Psoas muscle (tissue), 8 donors: ENCODE measurements around the gene ABCC4. TPM values are rescaled to one million over a fixed set of nuclear protein-coding genes. Genes with fewer than 3 reads are reported as not detected.

Experiments used
- ATAC-seq, 4 donors: fragments of 200-7000 bp; cut with Tn5 transposase; one replicate each; pipeline ENCODE4 v1.9.1; 2020; ENCODE audit warnings: moderate library complexity in 3 of 4, mild to moderate bottlenecking in 2 of 4
- DNase-seq, 2 donors: peaks; one replicate each; pipeline ENCODE4 v3.0.0-alpha.2; 2020
- H3K27ac ChIP-seq: fragments of 200-600 bp; one replicate; pipeline ENCODE4 v1.8.0; 2022
- H3K27me3 ChIP-seq, 3 donors: fragments of 200-600 bp in 1 of 3; one replicate each; pipeline versions ENCODE4 v1.6.1 to v1.8.0; 2013 to 2022; ENCODE audit warnings: low read length in 2 of 3, mild to moderate bottlenecking in 2 of 3, moderate library complexity in 1 of 3; ENCODE audit not compliant: insufficient read depth in 3 of 3
- H3K36me3 ChIP-seq, 2 donors: fragments of 200-600 bp in 1 of 2; one replicate each; pipeline versions ENCODE4 v1.6.1 to v1.8.0; 2013 to 2022; ENCODE audit warnings: low read depth in 1 of 2, mild to moderate bottlenecking in 1 of 2, moderate library complexity in 1 of 2; ENCODE audit not compliant: insufficient read depth in 1 of 2
- H3K4me1 ChIP-seq: fragments of 200-600 bp; one replicate; pipeline ENCODE4 v1.8.0; 2022
- H3K4me3 ChIP-seq: fragments of 200-600 bp; one replicate; pipeline ENCODE4 v1.8.0; 2022; ENCODE audit warnings: mild to moderate bottlenecking
- H3K9me3 ChIP-seq: fragments of 200-600 bp; one replicate; pipeline ENCODE4 v1.8.0; 2022
- CTCF ChIP-seq: fragments of 200-600 bp; IDR thresholded peaks from one replicate; pipeline ENCODE4 v1.8.0; 2022; ENCODE audit warnings: antibody characterized with exemption
- WGBS, 3 donors: extraction: QIAGEN DNeasy Blood & Tissue Kit; methylation state at CpG; one replicate each; pipeline versions ENCODE4 v1.1.6 to v1.1.7; 2013; 5-methylcytosine and 5-hydroxymethylcytosine counted together
- intact Hi-C, 2 donors: fragments of 100-400 bp; cut with DNase I; formaldehyde crosslinking; loops; one replicate each; pipeline versions ENCODE4 v1.11.0 to v1.14.2; 2022
- polyA plus RNA-seq, 3 donors: library from polyadenylated mRNA; stranded (reverse); fragments of 200-250 nt; gene quantifications; one replicate each; pipeline ENCODE4 v1.2.3, GENCODE V29; 2013
- total RNA-seq, 4 donors: library from RNA; stranded (reverse); fragmentation: NEBNext Ultra II Directional in 2 of 4; extraction: Animal tissue kit (Norgen Biotek cat#: 25700) in 2 of 4; gene quantifications; one replicate each; pipeline versions ENCODE4 v1.2.1 to v1.2.4, GENCODE V29; 2021 to 2023
- donor health status: healthy with polysubstance abuse.
- donor health status: DM: no; HTN: no; CAD: no; lungs with moderate emphysema.
- donor health status: Bipolar disorder and iron deficiency.
- donor health status: healthy.
- donor health status: DM: yes; HTN: yes; CAD: no.
- donor health status: DM: no; HTN: no; CAD: no.
- donor health status: DM: no; HTN: no; CAD: no.
- donor health status: DM: yes; HTN: yes; CAD: no.

The ABCC4 gene
- total and polyA plus RNA-seq, 7 donors = 2.3 to 25.2 (median 6.1) TPM

- intact Hi-C loops = no loop called here
- no peak for ATAC-seq
Measured at GRCh38 chr13:95235974-95236373, 65.3 kb downstream of the ABCC4 start.

GRCh38 chr13:95235199-95235756 is 66.0 kb downstream of the ABCC4 start:
- ATAC-seq (no peak), DNase-seq (no peak)
- Histone ChIP-seq H3K27me3 (no peaks in the 10 kb centered on the region), H3K4me1 (no peaks in the 10 kb centered on the region), H3K36me3 (peaks cover 0 to 14% of the 10 kb centered on the region in 2 donors), H3K4me3 (no peak overlapping the region), H3K9me3 (no peaks in the 10 kb centered on the region), H3K27ac (no peak overlapping the region)
- intact Hi-C loops = no loop called here
- WGBS, 3 donors = 71 to 76% (median 72%) methylated on average over 3 of the region's 3 CpGs
- no peak for TF ChIP-seq CTCF

More at GRCh38 chr13:95235974-95236373, 65.3 kb downstream of the ABCC4 start:
- no peaks in the 10 kb centered on the region for H3K4me1 ChIP-seq
- H3K9me3 ChIP-seq = no peaks in the 10 kb centered on the region
- no peaks in the 10 kb centered on the region for H3K27me3 ChIP-seq
- DNase-seq = no peak
- H3K36me3 ChIP-seq = peaks cover 0 to 14% of the 10 kb centered on the region in 2 donors
- 66 to 73% (median 68%) methylated on average over 7 of the region's 7 CpGs for WGBS, 3 donors
- H3K4me3 ChIP-seq = no peak overlapping the region
- H3K27ac ChIP-seq = no peak overlapping the region
- TF ChIP-seq CTCF = no peak

- no peak for ATAC-seq
- Histone ChIP-seq H3K27me3 (no peaks in the 10 kb centered on the region), H3K36me3 (peaks cover 0 to 14% of the 10 kb centered on the region in 2 donors), H3K9me3 (no peaks in the 10 kb centered on the region), H3K4me3 (no peak overlapping the region), H3K27ac (no peak overlapping the region), H3K4me1 (no peaks in the 10 kb centered on the region)
- intact Hi-C loops = no loop called here
- 89 to 92% (median 92%) methylated on average over 2 of the region's 2 CpGs for WGBS, 3 donors
- no peak for TF ChIP-seq CTCF
- no peak for DNase-seq
Measured at GRCh38 chr13:95234242-95234641, 67.0 kb downstream of the ABCC4 start.

- H3K4me1 ChIP-seq = no peaks in the 10 kb centered on the region
- no peak for ATAC-seq
- no peak overlapping the region for H3K27ac ChIP-seq
- no peak overlapping the region for H3K4me3 ChIP-seq
- no peaks in the 10 kb centered on the region for H3K9me3 ChIP-seq
- intact Hi-C loops = no loop called here
- no peaks in the 10 kb centered on the region for H3K27me3 ChIP-seq
- no peak for TF ChIP-seq CTCF
- DNase-seq = no peak
- 77 to 81% (median 79%) methylated on average over 4 of the region's 4 CpGs for WGBS, 3 donors
- peaks cover 0 to 14% of the 10 kb centered on the region in 2 donors for H3K36me3 ChIP-seq
Measured at GRCh38 chr13:95233026-95233635, 68.1 kb downstream of the ABCC4 start.
